ENCODE measurements around the gene AGAP1. TPM values are rescaled to one million over a fixed set of nuclear protein-coding genes. Genes with fewer than 3 reads are reported as not detected.

AGAP1 gene
- polyA plus RNA-seq, 1 donor from 2014 or later = 17.4 TPM

GRCh38 chr2:235956281-235956970 lies 462.6 kb downstream of the AGAP1 start:
- no peak overlapping the region for H3K4me2 ChIP-seq (ENCODE audit: low read length)
- no peak overlapping the region for H3K27ac ChIP-seq (ENCODE audit: low read length)
- no peaks in the 10 kb centered on the region for H3F3A ChIP-seq (ENCODE audit: insufficient read depth, low read length, poor library complexity, severe bottlenecking)
- TF ChIP-seq EP300 (conservative IDR thresholded peaks at IDR 0.05; ENCODE audit: poor library complexity, severe bottlenecking) = no peak
- no peak for TF ChIP-seq MXI1 (conservative IDR thresholded peaks at IDR 0.05; ENCODE audit: poor library complexity, severe bottlenecking)
- no peak for TF ChIP-seq POLR2AphosphoS5 (IDR thresholded peaks at IDR 0.05)
- TF ChIP-seq RAD21 (conservative IDR thresholded peaks at IDR 0.05) = no peak
- TF ChIP-seq CTCF (IDR thresholded peaks at IDR 0.05; ENCODE audit: poor library complexity, severe bottlenecking) = no peak
- no peak for TF ChIP-seq REST (IDR thresholded peaks at IDR 0.05; ENCODE audit: borderline replicate concordance)
- no peak for TF ChIP-seq TAF1 (IDR thresholded peaks at IDR 0.05; ENCODE audit: low read depth)
- TF ChIP-seq SMC3 (conservative IDR thresholded peaks at IDR 0.05; ENCODE audit: poor library complexity) = no peak
- no peak for TF ChIP-seq EZH2 (IDR thresholded peaks at IDR 0.05; ENCODE audit: borderline replicate concordance, insufficient read depth, low read length, poor library complexity, severe bottlenecking)
- H3K9me2 ChIP-seq (ENCODE audit: insufficient read depth, low read length) = no peaks in the 10 kb centered on the region
- no peak overlapping the region for H2AFZ ChIP-seq (ENCODE audit: low read depth, low read length)
- H3K79me2 ChIP-seq (replicated peaks; ENCODE audit: insufficient read depth, low read length) = no peaks in the 10 kb centered on the region
- no peaks in the 10 kb centered on the region for H4K20me1 ChIP-seq (ENCODE audit: insufficient read depth)
- H3K9me3 ChIP-seq (ENCODE audit: low read length) = no peaks in the 10 kb centered on the region
- H3K27me3 ChIP-seq (ENCODE audit: insufficient read depth, low read depth, low read length) = no peaks in the 10 kb centered on the region
- H3K4me3 ChIP-seq (ENCODE audit: low read length) = no peak overlapping the region
- H3K36me3 ChIP-seq (ENCODE audit: insufficient read depth, low read length) = no peaks in the 10 kb centered on the region
- H3K9ac ChIP-seq (ENCODE audit: low read length) = no peak overlapping the region

GRCh38 chr2:235957251-235957650 lies 463.4 kb downstream of the AGAP1 start:
- no peak overlapping the region for H3K27ac ChIP-seq (ENCODE audit: low read length)

More at GRCh38 chr2:235957251-235957650, 463.4 kb downstream of the AGAP1 start:
- Histone ChIP-seq H3K4me3 (ENCODE audit: low read length) (no peak overlapping the region), H3K79me2 (replicated peaks; ENCODE audit: insufficient read depth, low read length) (no peaks in the 10 kb centered on the region), H3K9me2 (ENCODE audit: insufficient read depth, low read length) (no peaks in the 10 kb centered on the region), H3K9ac (ENCODE audit: low read length) (no peak overlapping the region), H3K36me3 (ENCODE audit: insufficient read depth, low read length) (no peaks in the 10 kb centered on the region), H4K20me1 (ENCODE audit: insufficient read depth) (no peaks in the 10 kb centered on the region), H2AFZ (ENCODE audit: low read depth, low read length) (no peak overlapping the region), H3K27me3 (ENCODE audit: insufficient read depth, low read depth, low read length) (no peaks in the 10 kb centered on the region), H3F3A (ENCODE audit: insufficient read depth, low read length, poor library complexity, severe bottlenecking) (no peaks in the 10 kb centered on the region), H3K9me3 (ENCODE audit: low read length) (no peaks in the 10 kb centered on the region), H3K4me2 (ENCODE audit: low read length) (no peak overlapping the region)
- no peak for TF ChIP-seq POLR2AphosphoS5 (IDR thresholded peaks at IDR 0.05)
- no peak for TF ChIP-seq MXI1 (conservative IDR thresholded peaks at IDR 0.05; ENCODE audit: poor library complexity, severe bottlenecking)

Data from neural cell (in vitro differentiated cells).